Measurements from ENCODE around the gene TMEM92. TPM values are rescaled to one million over a fixed set of nuclear protein-coding genes. Genes with fewer than 3 reads are reported as not detected.

TMEM92 gene
- total RNA-seq, 1 experiment from 2014 or later: 6.6 TPM

DNA sequence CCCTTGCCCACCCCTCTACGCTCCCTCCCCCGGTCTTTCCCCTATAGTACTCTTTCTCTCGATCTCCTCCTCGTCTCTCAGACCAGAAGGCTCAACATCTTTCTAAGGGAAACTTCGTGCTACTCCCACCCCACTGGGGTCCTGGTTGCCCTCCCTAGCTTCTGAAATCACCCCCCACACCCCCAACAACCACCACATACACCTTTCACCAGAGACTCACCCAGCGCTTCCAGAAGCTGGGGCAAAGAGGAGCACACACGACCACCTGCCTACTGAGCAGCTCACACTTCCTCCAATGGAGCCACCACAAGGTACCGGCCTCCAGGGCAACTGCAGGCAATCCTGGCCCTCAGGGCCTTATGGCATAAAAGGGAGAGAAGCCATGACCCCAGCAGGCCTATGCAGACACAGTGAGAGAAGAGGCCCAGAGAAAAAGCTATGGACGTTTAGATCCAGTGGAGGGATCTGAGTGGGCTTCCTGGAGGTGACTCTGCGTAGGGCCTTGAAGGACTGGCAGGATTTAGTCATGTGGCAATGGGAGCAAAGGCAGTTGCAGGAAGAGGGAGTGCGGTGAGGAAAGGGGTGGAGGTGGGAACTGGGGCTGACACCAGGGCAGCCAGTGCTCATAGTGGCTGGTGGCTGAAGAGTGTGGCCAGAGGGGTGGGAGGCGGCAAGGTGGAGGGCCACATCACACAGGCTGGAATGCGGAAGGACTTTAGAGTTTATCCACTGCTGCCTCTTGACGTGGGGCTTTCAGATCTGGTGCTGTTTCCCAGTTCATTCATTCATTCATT is 12.1 kb upstream of the TMEM92 start:
- intact Hi-C loops (cut with micrococcal nuclease): no loop called here
- no peak for DNase-seq (ENCODE audit: low read depth, low spot score)
- Histone ChIP-seq H3K79me2 (ENCODE audit: insufficient read depth, low read length) (no peaks in the 10 kb centered on the region), H3K4me3 (replicated peaks in 1 of 2; ENCODE audit: low read depth in 1 of 2, low read length in 2 of 2) (no peak overlapping the region), H3K4me2 (ENCODE audit: low read length) (no peak overlapping the region), H3K4me1 (ENCODE audit: control insufficient read depth in 1 of 2, insufficient read depth in 2 of 2, low read length in 2 of 2) (peaks cover 17 to 24% of the 10 kb centered on the region in 2 experiments), H3K27me3 (ENCODE audit: insufficient read depth, low read length) (no peaks in the 10 kb centered on the region), H4K20me1 (ENCODE audit: insufficient read depth) (no peaks in the 10 kb centered on the region), H3K9me2 (ENCODE audit: insufficient read depth) (no peaks in the 10 kb centered on the region), H3K9ac (ENCODE audit: low read length) (no peak overlapping the region), H2AFZ (ENCODE audit: low read depth, low read length, poor library complexity, severe bottlenecking) (no peak overlapping the region), H3K27ac (ENCODE audit: low read depth, low read length) (no peak overlapping the region), H3K36me3 (ENCODE audit: control insufficient read depth in 1 of 2, insufficient read depth in 2 of 2, low read length in 2 of 2) (no peaks in the 10 kb centered on the region), H3K9me3 (ENCODE audit: control insufficient read depth in 1 of 2, insufficient read depth in 1 of 2, low read depth in 1 of 2, low read length in 2 of 2) (no peaks in the 10 kb centered on the region)
- ChIA-PET RAD21 (ENCODE audit: low non-redundant PET in 1 of 2, low total read pairs in 2 of 2, uncharacterized antibody in 2 of 2, unreplicated experiment in 2 of 2) (no interaction called here), CTCF (interaction anchor here (1.0 to 1.9 kb wide), 2 partner anchors 11 to 12 kb away, joined by 5 to 8 read pairs; partner anchors contain the start of gene TMEM92), POLR2A (no interaction called here)
- TF ChIP-seq EGR1 (IDR thresholded peaks at IDR 0.05; ENCODE audit: low read depth) (no peak), ATF3 (IDR thresholded peaks at IDR 0.05) (no peak), TCF7L2 (IDR thresholded peaks at IDR 0.05; ENCODE audit: borderline replicate concordance, extremely low read depth, insufficient read depth, insufficient read length) (no peak), SIN3A (IDR thresholded peaks at IDR 0.05; ENCODE audit: low read depth) (no peak), POLR2AphosphoS5 (IDR thresholded peaks at IDR 0.05; ENCODE audit: low read depth, low read length) (no peak), CEBPB (IDR thresholded peaks at IDR 0.05; ENCODE audit: low read depth) (no peak), FOSL1 (IDR thresholded peaks at IDR 0.05; ENCODE audit: low read depth) (no peak), ZNF274 (IDR thresholded peaks at IDR 0.05; ENCODE audit: low read depth, low read length) (no peak), SRF (IDR thresholded peaks at IDR 0.05; ENCODE audit: low read depth) (no peak), CBX3 (IDR thresholded peaks at IDR 0.05; ENCODE audit: low read depth) (no peak), ELF1 (IDR thresholded peaks at IDR 0.05; ENCODE audit: borderline replicate concordance, low read depth) (no peak), RAD21 (IDR thresholded peaks at IDR 0.05; ENCODE audit: low read depth) (no peak), JUND (IDR thresholded peaks at IDR 0.05) (no peak), ZFX (IDR thresholded peaks at IDR 0.05) (no peak), POLR2A (IDR thresholded peaks at IDR 0.05; ENCODE audit: borderline replicate concordance, extremely low read depth, insufficient read depth, insufficient read length) (no peak)
- TF ChIP-seq, protein P1, sequence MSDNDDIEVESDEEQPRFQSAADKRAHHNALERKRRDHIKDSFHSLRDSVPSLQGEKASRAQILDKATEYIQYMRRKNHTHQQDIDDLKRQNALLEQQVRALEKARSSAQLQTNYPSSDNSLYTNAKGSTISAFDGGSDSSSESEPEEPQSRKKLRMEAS (IDR thresholded peaks at IDR 0.05): no peak
- TF ChIP-seq, protein P2, sequence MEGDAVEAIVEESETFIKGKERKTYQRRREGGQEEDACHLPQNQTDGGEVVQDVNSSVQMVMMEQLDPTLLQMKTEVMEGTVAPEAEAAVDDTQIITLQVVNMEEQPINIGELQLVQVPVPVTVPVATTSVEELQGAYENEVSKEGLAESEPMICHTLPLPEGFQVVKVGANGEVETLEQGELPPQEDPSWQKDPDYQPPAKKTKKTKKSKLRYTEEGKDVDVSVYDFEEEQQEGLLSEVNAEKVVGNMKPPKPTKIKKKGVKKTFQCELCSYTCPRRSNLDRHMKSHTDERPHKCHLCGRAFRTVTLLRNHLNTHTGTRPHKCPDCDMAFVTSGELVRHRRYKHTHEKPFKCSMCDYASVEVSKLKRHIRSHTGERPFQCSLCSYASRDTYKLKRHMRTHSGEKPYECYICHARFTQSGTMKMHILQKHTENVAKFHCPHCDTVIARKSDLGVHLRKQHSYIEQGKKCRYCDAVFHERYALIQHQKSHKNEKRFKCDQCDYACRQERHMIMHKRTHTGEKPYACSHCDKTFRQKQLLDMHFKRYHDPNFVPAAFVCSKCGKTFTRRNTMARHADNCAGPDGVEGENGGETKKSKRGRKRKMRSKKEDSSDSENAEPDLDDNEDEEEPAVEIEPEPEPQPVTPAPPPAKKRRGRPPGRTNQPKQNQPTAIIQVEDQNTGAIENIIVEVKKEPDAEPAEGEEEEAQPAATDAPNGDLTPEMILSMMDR (IDR thresholded peaks at IDR 0.05 in 2 of 3, conservative IDR thresholded peaks at IDR 0.05 in 1 of 3; ENCODE audit: borderline replicate concordance in 1 of 3, insufficient read depth in 1 of 3, low read depth in 2 of 3, low read length in 2 of 3): no peak
- TF ChIP-seq, protein P3, sequence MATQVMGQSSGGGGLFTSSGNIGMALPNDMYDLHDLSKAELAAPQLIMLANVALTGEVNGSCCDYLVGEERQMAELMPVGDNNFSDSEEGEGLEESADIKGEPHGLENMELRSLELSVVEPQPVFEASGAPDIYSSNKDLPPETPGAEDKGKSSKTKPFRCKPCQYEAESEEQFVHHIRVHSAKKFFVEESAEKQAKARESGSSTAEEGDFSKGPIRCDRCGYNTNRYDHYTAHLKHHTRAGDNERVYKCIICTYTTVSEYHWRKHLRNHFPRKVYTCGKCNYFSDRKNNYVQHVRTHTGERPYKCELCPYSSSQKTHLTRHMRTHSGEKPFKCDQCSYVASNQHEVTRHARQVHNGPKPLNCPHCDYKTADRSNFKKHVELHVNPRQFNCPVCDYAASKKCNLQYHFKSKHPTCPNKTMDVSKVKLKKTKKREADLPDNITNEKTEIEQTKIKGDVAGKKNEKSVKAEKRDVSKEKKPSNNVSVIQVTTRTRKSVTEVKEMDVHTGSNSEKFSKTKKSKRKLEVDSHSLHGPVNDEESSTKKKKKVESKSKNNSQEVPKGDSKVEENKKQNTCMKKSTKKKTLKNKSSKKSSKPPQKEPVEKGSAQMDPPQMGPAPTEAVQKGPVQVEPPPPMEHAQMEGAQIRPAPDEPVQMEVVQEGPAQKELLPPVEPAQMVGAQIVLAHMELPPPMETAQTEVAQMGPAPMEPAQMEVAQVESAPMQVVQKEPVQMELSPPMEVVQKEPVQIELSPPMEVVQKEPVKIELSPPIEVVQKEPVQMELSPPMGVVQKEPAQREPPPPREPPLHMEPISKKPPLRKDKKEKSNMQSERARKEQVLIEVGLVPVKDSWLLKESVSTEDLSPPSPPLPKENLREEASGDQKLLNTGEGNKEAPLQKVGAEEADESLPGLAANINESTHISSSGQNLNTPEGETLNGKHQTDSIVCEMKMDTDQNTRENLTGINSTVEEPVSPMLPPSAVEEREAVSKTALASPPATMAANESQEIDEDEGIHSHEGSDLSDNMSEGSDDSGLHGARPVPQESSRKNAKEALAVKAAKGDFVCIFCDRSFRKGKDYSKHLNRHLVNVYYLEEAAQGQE (IDR thresholded peaks at IDR 0.05; ENCODE audit: low read depth): no peak
- ATAC-seq: no peak
- BruUV-seq (replicated peaks): no TSS peak
